Sciatic nerve (tissue), 2 donors: ENCODE data around the gene CAMK2B. TPM values are rescaled to one million over a fixed set of nuclear protein-coding genes. Genes with fewer than 3 reads are reported as not detected.

Source experiments
- ATAC-seq: fragments of 200-7000 bp; cut with Tn5 transposase; one replicate; pipeline ENCODE4 v1.9.1; 2020; ENCODE audit warnings: mild to moderate bottlenecking, moderate library complexity
- DNase-seq: peaks from one replicate; pipeline ENCODE4 v3.0.0-alpha.2; 2020; ENCODE audit warnings: low spot score
- intact Hi-C: fragments of 100-400 bp; cut with DNase I; formaldehyde crosslinking; loops from one replicate; pipeline ENCODE4 v1.14.2; 2022
- total RNA-seq: library from RNA; stranded (reverse); fragmentation: NEBNext Ultra II Directional; extraction: Animal tissue kit (Norgen Biotek cat#: 25700); gene quantifications from one replicate; pipeline ENCODE4 v1.2.1, GENCODE V29; 2021
- donor health status: DM: no; HTN: no; CAD: no.
- donor health status: DM: no; HTN: no; CAD: no.

CAMK2B gene
- total RNA-seq, 1 donor from 2014 or later: 26.9 TPM

DNA sequence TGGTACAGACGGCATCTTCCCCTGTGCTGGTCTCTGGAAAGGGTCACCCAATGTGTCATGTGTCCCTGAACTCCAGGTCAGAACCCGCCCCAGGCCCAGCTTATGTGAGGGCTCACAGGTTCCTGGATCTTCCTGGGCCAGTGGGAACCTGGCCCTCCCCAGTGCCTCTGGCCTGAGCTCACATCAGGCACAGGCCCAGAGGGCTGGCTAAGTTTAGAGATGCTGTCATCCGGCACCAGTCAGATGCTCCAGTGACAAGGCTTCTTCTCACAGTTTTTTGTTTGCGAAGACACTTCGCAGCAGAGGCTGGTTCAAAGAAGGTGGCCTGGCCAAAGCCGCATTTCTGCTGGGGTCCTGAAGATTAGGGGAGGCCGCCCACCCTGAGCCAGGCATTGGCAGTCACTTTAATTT, 11.8 kb downstream of the CAMK2B start:
- intact Hi-C loops: no loop called here
- DNase-seq (no peak), ATAC-seq (no peak)

DNA sequence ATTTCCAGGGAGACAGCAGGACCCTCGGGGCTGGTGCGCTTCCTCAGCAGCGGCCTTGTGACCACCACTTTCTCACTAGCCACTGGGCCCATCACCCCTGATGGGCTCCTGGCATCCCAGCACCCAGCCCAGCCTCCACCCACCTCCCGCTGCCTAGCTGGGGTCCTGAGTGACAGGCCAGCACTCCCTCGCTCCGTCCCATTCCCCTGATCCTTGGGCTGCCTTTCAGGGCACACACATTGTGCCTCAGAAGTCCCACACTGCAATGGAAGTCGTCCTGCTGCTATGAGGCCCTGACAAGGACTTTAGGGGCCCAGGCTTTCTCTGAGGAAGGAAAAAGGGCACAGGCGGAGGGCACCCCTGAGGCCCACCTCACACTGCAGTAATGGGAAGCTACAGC, 12.4 kb downstream of the CAMK2B start:
- DNase-seq (no peak), ATAC-seq (no peak)
- intact Hi-C loops: no loop called here

GRCh38 chr7:44311561-44312495, 13.6 kb downstream of the CAMK2B start:
- intact Hi-C loops: no loop called here
- DNase-seq (no peak), ATAC-seq (no peak)

DNA sequence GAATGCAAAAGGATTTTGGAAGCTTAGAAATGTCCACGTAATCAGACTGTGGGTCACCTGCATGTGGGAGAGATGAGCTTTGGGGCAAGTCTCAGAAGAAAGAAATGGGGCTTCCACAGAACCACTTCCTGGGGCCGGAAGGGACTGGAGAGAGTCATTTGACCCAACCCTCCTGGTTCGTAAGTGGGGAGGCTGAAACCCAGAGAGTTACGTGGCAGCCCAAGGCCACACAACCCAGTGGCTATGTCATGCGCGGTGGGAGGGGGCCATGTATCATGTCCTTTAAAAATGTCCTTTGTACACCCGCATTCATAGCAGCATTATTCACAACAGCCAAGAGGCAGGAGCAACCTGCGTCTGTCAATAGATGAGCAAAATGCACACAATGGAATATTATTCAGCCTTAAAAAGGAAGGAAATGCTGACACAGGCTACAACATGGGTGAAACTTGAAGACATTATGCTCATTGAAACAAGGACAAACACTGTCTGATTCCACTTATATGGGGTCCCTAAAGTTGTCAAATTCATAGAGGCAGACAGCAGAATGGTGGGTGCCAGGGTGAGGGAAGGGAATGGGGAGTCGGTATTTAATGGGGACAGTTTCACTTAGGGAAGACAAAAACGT, 15.1 kb downstream of the CAMK2B start:
- intact Hi-C loops: no loop called here
- ATAC-seq (no peak), DNase-seq (no peak)

DNA sequence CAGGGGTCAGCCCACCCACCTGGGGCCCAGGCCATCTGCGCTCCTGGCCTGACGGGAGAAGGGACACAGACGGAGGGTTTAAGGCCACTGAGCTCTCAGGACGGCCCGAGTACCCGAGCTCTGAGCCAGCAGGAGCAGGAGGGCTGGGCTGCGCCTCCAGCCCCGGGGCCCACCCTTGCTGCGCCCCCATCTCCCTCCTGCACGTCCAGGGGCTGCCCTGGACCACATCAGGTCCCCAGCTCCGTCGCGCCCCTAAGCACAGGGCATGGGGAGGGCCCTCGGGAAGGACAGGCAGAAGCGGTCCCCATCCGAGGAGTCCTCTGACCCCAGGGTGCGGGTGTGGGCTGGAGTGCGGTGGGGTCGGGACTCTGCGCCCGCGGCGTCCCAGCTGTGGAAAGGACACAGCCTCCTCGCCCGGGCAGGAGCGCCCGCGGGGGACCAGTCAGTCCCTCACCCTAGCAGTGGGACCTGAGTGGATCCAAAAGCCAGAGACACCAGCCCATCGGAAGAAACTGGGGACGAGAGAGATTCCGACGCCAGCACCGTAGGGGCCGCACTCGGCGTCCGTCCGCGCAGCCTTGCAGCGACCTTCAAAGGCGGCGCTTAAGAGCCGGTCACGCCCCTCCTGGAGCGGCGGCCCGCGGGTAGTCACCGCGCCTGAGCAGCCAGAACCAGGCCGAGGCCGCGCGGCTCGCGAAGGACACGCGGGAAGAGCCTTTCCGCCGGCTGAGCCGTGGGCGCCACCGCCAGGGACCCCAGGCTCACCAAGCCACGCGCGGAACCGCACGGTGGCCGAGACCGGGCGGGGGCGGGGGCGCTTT, 15.9 kb downstream of the CAMK2B start:
- intact Hi-C loops: loop anchor here (10.0 kb wide), 1 partner anchor 65 kb away; no protein-coding TSS in a partner anchor
- DNase-seq (no peak), ATAC-seq (peak; percentile 83)

GRCh38 chr7:44308596-44309270, 16.7 kb downstream of the CAMK2B start:
- no peak for DNase-seq
- ATAC-seq: peak; percentile 65
- intact Hi-C loops: loop anchor here (10.0 kb wide), 1 partner anchor 64 kb away; no protein-coding TSS in a partner anchor

DNA sequence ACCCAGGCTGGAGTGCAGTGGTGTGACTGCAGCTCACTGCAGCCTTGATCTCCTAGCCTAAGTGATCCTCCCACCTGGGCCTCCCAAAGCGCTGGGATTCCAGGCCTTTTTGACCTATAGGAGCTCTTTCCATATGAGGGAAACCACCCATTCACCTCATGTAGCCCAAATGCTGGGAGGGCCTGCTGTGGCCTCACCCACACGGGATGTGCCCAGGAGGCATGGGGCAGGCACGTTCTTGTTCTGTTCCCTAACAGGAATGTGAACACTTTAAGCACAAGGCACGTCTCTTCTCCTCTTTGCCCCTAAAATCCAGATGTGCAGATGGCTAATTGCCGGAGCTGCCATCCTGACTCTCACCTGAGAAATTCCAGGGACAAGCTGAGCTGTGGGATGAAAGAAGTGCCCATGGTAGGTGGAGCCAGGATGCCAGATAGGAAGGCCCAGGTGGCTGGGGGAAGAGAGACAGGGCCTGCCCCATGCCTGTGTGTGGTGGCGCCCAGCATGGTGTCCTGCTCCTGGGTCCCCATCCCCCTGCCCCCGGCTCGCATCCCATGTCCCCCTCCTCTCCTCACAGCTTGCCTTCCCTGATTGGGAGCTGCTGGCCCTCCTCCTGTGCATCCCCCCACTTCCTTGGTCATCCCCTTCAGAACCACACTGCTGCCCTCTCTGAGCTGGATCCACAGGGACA, 17.3 kb downstream of the CAMK2B start:
- ATAC-seq (no peak), DNase-seq (peak; percentile 43)
- intact Hi-C loops: loop anchor here (10.0 kb wide), 1 partner anchor 63 kb away; no protein-coding TSS in a partner anchor

DNA sequence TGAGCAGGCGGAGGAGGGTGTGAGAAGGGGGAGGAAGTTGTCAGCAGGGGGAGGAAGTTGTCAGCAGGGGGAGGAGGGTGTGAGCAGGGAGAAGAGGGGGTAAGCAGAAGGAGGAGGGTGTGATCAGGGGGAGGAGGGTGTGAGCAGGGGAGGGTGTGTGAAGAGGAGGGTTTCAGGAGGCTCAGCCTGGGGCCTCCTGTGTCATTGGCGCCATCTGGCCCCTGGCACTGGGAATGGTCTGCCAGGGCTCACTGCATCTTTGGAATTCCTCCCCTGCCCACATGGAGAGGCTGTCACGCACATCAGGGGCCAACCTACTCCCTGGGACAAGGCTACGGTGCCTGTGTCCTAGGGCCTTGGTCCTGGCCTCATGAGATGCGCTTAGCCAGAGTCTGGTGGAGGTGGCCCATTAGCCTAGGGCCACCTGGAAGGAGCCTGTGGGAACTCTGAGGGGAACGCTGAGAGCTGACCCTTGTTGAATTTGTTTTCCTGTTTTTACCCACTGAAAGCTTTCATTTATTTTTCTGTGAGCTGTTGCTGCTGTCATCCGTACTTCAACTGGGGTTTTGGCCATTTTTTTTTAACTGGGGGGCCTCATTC, 18.0 kb downstream of the CAMK2B start:
- ATAC-seq (peak; percentile 49), DNase-seq (peak; percentile 56)
- intact Hi-C loops: loop anchor here (10.0 kb wide), 1 partner anchor 63 kb away; no protein-coding TSS in a partner anchor

- intact Hi-C loops: loop anchor here (10.0 kb wide), 1 partner anchor 62 kb away; no protein-coding TSS in a partner anchor
- no peak for ATAC-seq
Observed at GRCh38 chr7:44306606-44307005, 18.8 kb downstream of the CAMK2B start.

DNA sequence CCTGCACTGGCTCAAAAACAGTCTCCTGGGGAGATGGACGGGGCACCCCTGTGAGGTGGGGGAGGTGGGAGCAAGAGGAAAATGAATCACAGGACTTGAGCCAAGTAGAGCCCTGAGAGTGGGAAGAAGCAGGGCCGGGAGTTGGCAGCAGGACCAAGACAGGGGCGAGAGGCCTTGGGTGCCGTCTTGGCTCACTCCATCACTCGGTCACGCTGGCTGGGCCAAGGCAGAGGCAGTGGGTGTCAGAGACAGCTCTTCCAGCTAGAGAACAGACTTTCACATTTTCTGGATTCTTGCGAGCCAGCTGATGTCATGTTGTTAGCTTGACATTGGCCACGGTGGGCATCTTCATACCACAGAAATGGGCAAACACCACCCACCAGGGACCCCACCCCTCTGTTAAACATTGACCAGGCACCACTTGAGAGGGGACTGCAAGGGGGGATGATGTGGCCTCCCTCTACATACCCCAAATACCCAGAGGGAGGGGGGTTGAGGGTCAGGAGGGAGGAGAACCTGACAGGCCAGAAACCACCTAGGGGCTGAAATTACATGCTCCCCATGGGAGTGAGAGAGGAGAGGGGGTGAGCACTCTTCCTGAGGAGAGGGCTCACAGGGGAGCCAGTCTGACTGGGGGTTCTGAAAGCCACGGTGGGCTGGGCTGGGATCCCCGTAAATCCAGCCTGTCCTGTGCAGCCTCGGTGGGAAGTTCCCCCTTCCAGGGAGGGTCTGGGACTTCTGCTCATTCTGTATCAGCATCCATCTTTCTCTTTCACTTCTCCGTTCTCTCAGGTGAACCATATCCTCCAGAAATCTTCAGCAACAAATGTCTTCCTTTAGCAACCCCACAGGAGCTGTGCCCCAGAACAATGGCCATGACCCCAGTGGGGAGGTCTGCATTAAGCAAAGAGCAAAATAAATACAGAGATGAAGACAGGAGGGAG, 19.6 kb downstream of the CAMK2B start:
- ATAC-seq (peak; percentile 54), DNase-seq (peak; percentile 62)
- intact Hi-C loops: loop anchor here (10.0 kb wide), 1 partner anchor 61 kb away; no protein-coding TSS in a partner anchor

More at GRCh38 chr7:44306606-44307005, 18.8 kb downstream of the CAMK2B start:
- no peak for DNase-seq

GRCh38 chr7:44294325-44295069, 30.9 kb downstream of the CAMK2B start:
- ATAC-seq: no peak
- intact Hi-C loops: no loop called here
- DNase-seq: peak; percentile 7

GRCh38 chr7:44293561-44294324, 31.7 kb downstream of the CAMK2B start:
- peak; percentile 36 for DNase-seq
- no peak for ATAC-seq
- intact Hi-C loops: no loop called here

- DNase-seq: peak; percentile 32
- intact Hi-C loops: no loop called here
- no peak for ATAC-seq
Observed at GRCh38 chr7:44292876-44293560, 32.4 kb downstream of the CAMK2B start.

GRCh38 chr7:44292420-44292817, 33.0 kb downstream of the CAMK2B start:
- DNase-seq: no peak
- intact Hi-C loops: no loop called here
- ATAC-seq: no peak
